GM11168 (cell line): Measurements from ENCODE around the gene HIF3A.

Source experiments
- in situ Hi-C: fragments of 300-500 bp; cut with MboI; formaldehyde crosslinking; loops from one replicate; pipeline ENCODE4 v1.12.0; 2022; ENCODE audit warnings: low sequenced_read_pairs; ENCODE audit not compliant: unreplicated experiment

The HIF3A gene

GRCh38 chr19:46376241-46377153, 79.7 kb downstream of the HIF3A start:
- in situ Hi-C loops: no loop called here

DNA sequence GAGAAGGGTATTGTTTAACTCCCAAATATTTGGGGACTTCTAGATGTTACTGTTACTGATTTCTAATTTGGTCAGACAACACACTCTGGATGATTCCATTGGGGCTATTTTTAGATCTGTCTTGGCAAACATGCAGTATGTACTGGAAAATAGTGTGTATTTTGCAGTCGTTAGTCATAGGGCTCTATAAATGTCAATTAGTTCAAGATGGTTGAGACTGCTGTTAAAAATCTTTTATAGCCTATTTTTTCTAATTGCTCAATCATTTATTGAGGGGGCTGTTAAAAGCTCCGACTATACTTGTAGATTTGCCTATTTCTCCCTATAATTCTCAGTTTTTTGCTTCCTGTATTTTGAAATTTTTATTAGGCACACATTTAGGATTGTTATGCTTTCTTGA, 81.4 kb downstream of the HIF3A start:
- in situ Hi-C loops: no loop called here

GRCh38 chr19:46380690-46381089, 83.8 kb downstream of the HIF3A start:
- in situ Hi-C loops: no loop called here

- in situ Hi-C loops: no loop called here
Measured at GRCh38 chr19:46381346-46381745, 84.5 kb downstream of the HIF3A start.

- in situ Hi-C loops: no loop called here
Measured at GRCh38 chr19:46381756-46382345, 85.0 kb downstream of the HIF3A start.

- in situ Hi-C loops: no loop called here
Measured at GRCh38 chr19:46383171-46383815, 86.5 kb downstream of the HIF3A start.

GRCh38 chr19:46383846-46384245, 87.0 kb downstream of the HIF3A start:
- in situ Hi-C loops: no loop called here

GRCh38 chr19:46384396-46384795, 87.6 kb downstream of the HIF3A start:
- in situ Hi-C loops: no loop called here

DNA sequence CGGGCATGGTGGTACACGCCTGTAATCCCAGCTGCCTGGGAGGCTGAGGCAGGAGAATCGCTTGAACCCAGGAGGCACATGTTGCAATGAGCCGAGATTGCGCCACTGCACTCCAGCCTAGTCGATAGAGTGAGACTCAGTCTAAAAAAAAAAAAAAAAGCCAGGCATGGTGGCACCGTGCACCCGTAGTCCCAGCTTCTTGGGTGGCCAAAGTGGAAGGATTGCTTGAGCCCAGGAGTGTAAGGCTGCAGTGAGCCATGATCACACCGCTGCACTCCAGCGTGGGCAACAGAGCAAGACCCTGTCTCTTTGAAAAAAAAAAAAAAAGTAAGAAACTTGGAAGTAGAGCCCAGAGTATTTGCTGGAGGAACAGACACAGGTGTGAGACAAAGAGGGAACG, 88.8 kb downstream of the HIF3A start:
- in situ Hi-C loops: no loop called here

GRCh38 chr19:46386151-46386550, 89.3 kb downstream of the HIF3A start:
- in situ Hi-C loops: no loop called here

- in situ Hi-C loops: no loop called here
Measured at GRCh38 chr19:46386996-46387712, 90.3 kb downstream of the HIF3A start.

DNA sequence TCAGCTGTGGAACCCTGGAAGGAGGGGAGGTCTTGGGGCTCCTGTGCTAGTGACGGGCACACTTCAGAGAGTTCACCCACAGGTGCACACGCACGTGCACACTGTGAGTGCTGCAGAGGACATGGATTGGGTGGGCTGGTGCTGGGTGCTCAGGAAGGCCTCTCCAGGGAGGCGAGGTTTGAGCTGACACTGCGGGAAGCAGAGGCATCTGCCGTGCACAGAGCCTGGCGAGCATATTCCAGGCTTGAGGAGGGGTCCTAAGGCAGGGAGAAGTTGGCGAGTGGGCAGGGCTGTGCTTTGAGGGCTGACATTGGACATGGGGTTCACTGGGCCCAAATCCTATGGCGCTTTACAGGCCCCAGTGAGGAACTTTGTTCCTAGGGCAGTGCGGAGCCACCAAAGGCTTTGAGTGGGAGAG, 90.9 kb downstream of the HIF3A start:
- in situ Hi-C loops: no loop called here

DNA sequence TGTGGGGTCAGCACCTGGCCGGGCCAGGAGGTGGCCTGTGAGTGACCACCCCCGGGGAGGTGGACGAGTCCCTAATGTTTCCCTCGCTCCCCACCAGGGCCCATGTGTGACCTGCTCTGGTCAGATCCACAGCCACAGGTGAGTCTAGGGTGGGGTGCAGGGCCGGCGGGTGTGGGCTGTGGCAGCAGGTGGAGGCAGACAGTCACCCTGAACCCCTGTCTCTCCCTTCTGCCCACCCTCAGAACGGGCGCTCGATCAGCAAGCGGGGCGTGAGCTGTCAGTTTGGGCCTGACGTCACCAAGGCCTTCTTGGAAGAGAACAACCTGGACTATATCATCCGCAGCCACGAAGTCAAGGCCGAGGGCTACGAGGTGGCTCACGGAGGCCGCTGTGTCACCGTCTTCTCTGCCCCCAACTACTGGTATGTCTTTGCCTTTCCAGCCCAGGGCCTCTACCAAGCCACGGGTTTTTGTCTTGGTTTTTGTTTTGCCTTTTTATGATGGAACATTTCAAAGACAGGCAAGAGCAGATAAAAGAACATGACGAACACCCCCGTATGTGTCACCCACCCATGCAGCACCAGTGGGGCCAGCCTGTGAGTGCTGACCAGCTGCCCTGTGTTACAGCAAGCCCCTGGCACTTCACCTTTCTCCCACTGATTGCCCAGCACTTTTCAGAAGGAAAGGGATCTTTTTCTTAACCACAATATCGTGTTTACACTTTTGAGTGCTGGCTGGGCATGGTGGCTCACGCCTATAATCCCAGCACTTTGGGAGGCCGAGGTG, 91.7 kb downstream of the HIF3A start:
- in situ Hi-C loops: no loop called here

GRCh38 chr19:46390121-46390858, 93.4 kb downstream of the HIF3A start:
- in situ Hi-C loops: no loop called here

GRCh38 chr19:46390866-46391265, 94.0 kb downstream of the HIF3A start:
- in situ Hi-C loops: no loop called here

DNA sequence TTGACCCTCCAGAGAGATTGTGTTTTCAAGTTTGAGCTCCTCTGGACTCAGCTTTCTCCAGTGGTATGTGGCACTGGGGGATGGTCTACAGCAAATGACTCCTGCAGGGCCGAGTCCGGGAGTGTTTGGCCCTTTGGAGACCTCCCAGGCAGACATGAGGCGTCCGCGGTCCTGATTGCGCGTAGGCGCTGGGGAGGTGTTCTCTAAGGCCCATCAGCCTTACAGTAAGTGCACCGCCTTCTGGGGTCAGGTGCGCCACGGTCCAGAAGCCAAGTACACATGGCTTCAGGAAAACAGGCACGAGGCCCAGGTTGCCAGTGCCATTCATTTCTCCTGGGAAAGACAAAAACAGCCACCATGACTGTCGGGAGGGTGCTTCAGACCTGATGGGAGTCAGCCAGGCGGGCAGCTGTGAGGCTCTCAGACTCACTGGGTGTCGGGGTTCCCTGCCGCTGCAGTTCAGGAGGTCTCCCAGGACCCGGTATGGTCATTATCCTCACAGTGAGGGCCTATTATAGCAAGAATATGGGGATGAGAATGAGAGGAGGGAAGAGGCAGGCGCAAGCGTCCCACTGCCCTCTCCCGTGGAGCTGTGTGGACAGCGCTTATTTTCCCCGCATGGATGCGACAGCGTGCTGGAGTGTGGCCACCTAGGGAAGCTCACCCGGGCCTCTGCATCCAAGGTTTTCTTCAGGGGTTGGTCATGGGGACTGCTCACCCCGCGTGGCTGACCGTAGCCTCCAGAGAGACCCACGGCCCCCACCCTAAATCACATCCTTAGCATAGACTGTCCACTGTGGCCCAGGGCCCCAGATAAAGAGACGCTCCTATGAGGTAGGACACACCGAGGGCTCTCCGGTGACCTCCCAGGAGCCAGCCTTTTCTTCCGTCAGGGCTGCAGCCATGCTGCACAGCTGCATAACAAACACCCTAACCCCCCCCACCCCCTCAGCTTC, 94.7 kb downstream of the HIF3A start:
- in situ Hi-C loops: no loop called here

DNA sequence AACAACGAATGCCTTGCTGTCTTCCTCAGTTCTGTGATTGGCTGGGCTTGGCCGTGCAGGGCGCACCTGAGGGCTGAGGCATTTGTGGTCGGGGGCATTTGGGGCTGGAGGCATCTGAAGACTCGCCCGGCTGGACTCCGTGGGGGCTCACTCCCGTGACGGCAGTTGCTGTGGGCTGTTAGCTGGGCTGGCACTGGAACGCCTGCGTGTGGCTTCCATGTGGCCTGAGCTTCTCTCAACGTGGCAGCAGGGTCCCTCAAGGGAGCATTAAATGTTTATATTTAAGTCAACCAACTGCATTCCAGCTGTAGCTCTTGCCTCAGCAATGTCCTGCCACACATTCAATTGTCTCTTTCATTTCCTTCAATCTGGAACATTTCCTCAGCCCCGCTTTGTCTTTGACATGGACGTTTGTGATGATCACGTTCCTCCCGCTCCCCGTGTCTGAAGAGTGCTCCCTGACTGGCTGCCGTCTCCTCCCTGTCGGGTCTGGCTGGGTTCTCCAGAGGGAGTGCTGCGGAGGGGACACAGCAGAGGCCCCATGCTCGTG, 95.5 kb downstream of the HIF3A start:
- in situ Hi-C loops: no loop called here

DNA sequence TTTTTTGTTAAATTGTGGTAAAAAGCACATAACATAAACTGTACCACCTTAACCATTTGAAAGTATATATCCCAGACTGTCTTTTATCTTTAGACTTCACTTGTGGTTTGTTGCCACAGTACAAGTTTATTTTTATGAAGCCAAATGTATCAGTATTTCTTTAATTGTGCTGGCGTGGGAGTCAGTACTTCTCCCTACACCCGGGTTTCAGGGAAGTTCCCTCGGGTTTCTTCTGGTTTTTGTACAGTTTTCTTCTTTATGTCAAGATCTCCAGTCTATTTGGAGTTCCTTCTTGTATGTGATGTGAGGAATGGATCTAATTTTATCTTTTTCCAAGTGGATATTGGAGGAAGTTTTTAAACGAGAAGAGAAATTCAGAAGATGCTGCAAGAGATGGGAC, 96.0 kb downstream of the HIF3A start:
- in situ Hi-C loops: no loop called here
